Activated CD4-positive, alpha-beta memory T cell treated with anti-CD3 and anti-CD28 coated beads, Interleukin-2, amount 10 ng/mL, durations not matched to agents 7 days and 5 days (primary cell): ENCODE results near the gene CBR3. TPM values are rescaled to one million over a fixed set of nuclear protein-coding genes. Genes with fewer than 3 reads are reported as not detected.

ENCODE experiments used
- CTCF ChIA-PET: fragments of 350-600 bp; sonication (Branson Sonifier 250); formaldehyde crosslinking; loops from one replicate; lab custom pipeline; 2021; ENCODE audit warnings: antibody characterized with exemption, inconsistent platforms; lab: Charles Lee
- POLR2A ChIA-PET: fragments of 350-600 bp; sonication (Branson Sonifier 250); formaldehyde crosslinking; loops from one replicate; lab custom pipeline; 2021; ENCODE audit warnings: antibody characterized with exemption; lab: Charles Lee
- DNase-seq: peaks from one replicate; pipeline ENCODE4 v3.0.0-alpha.2; 2020
- H3K27ac Mint-ChIP-seq: one replicate; pipeline ENCODE4 v1.8.0; 2021; ENCODE audit warnings: mild to moderate bottlenecking, mixed read lengths
- H3K27me3 Mint-ChIP-seq: one replicate; pipeline ENCODE4 v1.8.0; 2021; ENCODE audit warnings: mixed read lengths
- H3K36me3 Mint-ChIP-seq: one replicate; pipeline ENCODE4 v1.8.0; 2021; ENCODE audit warnings: low read depth, mixed read lengths
- H3K4me1 Mint-ChIP-seq: one replicate; pipeline ENCODE4 v1.8.0; 2021; ENCODE audit warnings: mixed read lengths
- H3K4me3 Mint-ChIP-seq: one replicate; pipeline ENCODE4 v1.8.0; 2021; ENCODE audit warnings: mild to moderate bottlenecking, mixed read lengths
- H3K9me3 Mint-ChIP-seq: one replicate; pipeline ENCODE4 v1.8.0; 2021; ENCODE audit warnings: mixed read lengths
- total RNA-seq, 2 experiments: library from RNA; stranded (reverse); gene quantifications; one replicate each; pipeline ENCODE4 v1.2.3, GENCODE V29; 2021

CBR3 gene
- total RNA-seq, 2 experiments from 2014 or later = 27.3 to 29.0 TPM

DNA sequence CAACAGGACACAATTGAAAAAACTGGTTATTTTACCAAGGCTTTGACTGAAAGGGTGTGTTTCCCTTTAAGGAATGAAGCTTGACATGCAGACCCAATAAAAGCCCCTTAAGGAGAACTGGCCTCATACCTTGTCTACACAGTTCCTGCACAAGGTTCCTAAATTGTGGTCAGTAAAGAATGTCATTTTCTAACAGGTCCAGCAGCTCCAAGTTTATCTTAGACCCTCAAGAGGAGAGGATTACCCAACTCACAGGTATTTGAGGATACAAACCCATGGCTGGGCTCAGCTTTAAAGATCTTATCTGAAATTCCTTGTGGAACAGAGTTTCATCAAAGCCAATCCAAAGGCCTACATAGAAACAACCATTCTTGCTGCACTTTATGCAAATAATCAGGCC is 31.4 kb upstream of the CBR3 start:
- H3K4me3 Mint-ChIP-seq = no peak overlapping the region
- H3K9me3 Mint-ChIP-seq = peaks cover 3% of the 10 kb centered on the region
- H3K27me3 Mint-ChIP-seq = peaks cover 54% of the 10 kb centered on the region
- no peak overlapping the region for H3K27ac Mint-ChIP-seq
- peaks cover 6% of the 10 kb centered on the region for H3K4me1 Mint-ChIP-seq
- no peak for DNase-seq
- ChIA-PET CTCF (interaction anchor here (0.6 to 1.2 kb wide), 3 partner anchors 9 to 104 kb away, joined by 3 to 12 read pairs (median 3); no protein-coding TSS in a partner anchor), POLR2A (no interaction called here)
- H3K36me3 Mint-ChIP-seq = no peaks in the 10 kb centered on the region

DNA sequence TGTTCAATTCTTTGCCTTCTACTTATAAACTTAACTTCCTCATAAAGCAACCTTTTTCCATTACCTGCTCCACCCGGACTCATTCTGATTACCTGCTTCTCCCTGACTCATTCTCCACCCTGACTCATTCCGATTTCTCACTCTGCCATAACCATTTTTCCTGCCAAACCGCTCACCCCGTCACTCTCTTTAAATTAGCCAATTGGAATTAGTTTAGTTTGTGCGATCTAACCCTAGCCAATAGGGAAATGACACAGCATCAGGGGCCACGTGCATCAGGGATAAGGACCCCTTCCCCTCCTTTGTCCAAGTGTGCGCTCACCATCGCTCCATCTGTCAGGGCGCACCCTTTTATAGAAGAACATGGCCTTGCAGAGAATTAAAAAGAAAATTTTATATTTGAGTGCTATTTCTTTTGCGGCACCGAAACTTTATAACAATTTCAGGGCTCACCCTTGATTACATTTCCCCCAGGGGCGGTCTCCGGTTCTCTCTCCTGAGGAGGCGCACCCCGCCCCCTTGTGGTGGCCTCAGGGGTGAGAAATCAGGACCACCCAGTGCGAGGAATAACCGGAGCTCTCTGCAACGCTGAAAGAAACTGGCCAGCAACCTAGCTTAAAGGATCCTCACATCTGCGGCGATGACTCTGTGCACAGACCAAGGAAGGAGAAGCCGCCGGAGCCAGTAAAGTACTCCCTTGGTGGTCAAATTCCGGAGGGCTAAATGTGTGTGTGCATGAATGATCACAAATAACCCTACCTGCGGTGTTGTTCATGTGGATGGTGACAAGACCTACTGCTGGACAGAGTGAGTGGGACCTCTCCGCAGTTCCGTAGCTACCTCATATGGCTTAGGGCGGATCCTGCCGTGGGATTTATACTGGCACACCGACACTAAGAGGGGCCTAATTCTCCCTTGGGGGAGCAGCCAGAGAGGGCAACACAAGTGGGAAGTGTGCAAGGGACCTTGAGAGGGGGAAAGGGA is 30.3 kb upstream of the CBR3 start:
- no peak overlapping the region for H3K4me3 Mint-ChIP-seq
- ChIA-PET CTCF (interaction anchor here (0.6 to 1.8 kb wide), 3 partner anchors 9 to 76 kb away, joined by 3 to 6 read pairs (median 3); no protein-coding TSS in a partner anchor), POLR2A (interaction anchor here (0.8 kb wide), 1 partner anchor 9 kb away, joined by 3 read pairs; no protein-coding TSS in a partner anchor)
- no peaks in the 10 kb centered on the region for H3K36me3 Mint-ChIP-seq
- peaks cover 62% of the 10 kb centered on the region for H3K27me3 Mint-ChIP-seq
- no peak overlapping the region for H3K27ac Mint-ChIP-seq
- peaks cover 6% of the 10 kb centered on the region for H3K4me1 Mint-ChIP-seq
- peaks cover 3% of the 10 kb centered on the region for H3K9me3 Mint-ChIP-seq
- peak; percentile 25 for DNase-seq

DNA sequence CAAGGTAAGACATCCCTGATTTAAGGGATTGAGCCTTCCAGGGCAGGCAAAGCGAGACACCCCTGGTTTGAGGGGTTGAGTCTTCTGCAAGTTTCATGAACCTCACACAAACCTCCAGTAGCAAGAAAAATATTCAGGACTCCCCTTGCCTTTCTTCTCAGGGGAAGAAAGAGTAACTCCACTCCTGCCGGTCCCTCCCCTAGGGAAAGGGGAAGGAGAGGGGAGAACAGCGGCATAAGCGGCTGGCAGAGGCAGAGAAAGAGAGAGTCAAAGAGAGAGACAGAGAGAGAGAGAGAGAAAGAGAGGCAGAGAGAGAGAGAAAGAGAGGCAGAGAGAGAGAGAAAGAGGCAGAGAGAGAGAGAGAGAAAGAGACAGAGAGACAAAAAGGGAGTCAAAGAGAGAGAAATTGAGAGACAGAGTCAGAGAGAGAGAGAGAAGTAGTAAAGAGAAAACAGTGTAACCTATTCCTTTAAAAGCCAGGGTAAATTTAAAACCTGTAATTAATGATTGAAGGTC is 29.5 kb upstream of the CBR3 start:
- Mint-ChIP-seq H3K9me3 (peaks cover 3% of the 10 kb centered on the region), H3K36me3 (no peaks in the 10 kb centered on the region), H3K4me3 (no peak overlapping the region), H3K4me1 (peaks cover 6% of the 10 kb centered on the region), H3K27me3 (peaks cover 63% of the 10 kb centered on the region), H3K27ac (no peak overlapping the region)
- no peak for DNase-seq
- ChIA-PET POLR2A (interaction anchor here (0.8 kb wide), 1 partner anchor 8 kb away, joined by 3 read pairs; no protein-coding TSS in a partner anchor), CTCF (interaction anchor here (1.1 to 1.8 kb wide), 2 partner anchors 8 to 77 kb away, joined by 3 to 6 read pairs; no protein-coding TSS in a partner anchor)

DNA sequence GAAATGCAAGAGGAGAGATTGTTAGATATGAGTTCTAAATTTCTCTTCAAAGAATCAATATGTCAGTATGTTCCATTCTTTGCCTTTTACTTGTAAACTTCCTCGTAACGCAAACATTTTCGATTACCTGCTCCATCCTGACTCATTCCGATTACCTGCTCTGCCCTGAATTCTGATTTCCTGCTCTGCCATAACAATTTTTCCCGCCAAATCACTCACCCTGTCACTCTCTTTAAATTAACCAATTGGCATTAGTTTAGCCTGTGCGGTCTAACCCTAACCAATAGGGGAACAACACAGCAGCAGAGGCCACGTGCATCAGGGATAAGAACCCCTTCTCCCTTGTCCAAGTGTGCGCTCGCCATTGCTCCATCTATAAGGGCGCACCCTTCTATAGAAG is 25.0 kb upstream of the CBR3 start:
- Mint-ChIP-seq H3K36me3 (no peaks in the 10 kb centered on the region), H3K27ac (no peak overlapping the region), H3K4me3 (no peak overlapping the region), H3K27me3 (peaks cover 50% of the 10 kb centered on the region), H3K4me1 (peaks cover 26% of the 10 kb centered on the region), H3K9me3 (no peaks in the 10 kb centered on the region)
- no peak for DNase-seq
- ChIA-PET POLR2A (no interaction called here), CTCF (no interaction called here)

DNA sequence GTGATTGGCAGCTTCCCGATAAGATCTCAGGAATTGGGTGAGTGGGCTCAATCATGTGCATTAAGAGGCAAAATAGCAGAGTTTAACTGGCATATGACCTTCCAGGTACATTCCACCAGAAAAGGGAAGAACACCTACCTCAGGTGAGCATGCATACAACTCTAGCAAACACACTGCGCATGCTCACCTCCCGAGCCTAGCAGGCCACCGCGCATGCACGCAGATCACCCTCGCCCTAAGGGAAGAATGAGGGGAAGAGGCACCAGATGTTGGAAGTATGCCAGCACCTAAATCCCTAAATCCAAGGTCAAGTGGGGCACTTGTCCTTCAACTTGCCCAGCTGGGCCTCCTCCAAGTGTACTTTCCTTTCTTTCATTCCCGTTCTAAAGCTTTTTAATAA is 23.6 kb upstream of the CBR3 start:
- Mint-ChIP-seq H3K4me1 (peaks cover 29% of the 10 kb centered on the region), H3K27ac (no peak overlapping the region), H3K36me3 (no peaks in the 10 kb centered on the region), H3K9me3 (no peaks in the 10 kb centered on the region), H3K4me3 (no peak overlapping the region), H3K27me3 (peaks cover 36% of the 10 kb centered on the region)
- ChIA-PET POLR2A (no interaction called here), CTCF (interaction anchor here (0.9 to 2.4 kb wide), 2 partner anchors 51 to 271 kb away, joined by 4 to 11 read pairs; partner anchors contain the start of gene SETD4)
- no peak for DNase-seq

DNA sequence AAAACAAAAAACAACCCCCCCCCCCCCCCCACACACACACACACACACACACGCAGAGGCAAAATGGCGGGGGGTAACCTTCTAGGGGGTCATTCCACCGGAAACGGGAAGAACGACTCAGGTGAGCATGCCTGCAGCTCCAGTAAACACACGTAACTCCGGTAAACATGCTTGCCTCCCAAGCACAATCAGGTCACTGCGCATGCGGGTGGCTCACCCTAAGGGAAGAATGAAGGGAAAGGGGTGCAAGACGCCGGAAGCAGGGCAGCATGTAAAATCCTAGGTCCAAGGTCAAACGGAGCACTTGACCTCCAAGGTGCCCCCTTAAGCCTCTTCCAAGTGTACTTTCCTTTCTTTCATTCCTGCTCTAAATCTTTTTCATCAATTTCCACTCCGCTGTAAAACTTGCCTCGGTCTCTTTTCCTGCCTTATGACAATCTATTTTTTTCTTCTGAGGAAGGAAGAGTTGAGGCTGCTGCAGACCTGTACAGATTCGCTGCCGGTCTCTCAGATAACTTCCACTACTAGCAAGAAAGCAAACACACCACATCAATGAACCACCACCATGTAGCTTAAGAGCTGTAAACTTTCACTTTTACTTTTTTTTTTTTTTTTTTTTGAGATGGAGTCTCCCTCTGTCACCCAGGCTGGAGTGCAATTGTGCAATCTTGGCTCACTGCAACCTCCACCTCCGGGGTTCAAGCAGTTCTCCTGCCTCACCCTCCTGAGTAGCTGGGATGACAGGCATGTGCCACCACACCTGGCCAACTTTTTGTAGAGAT is 21.0 kb upstream of the CBR3 start:
- Mint-ChIP-seq H3K27ac (peak overlapping the region; percentile 73), H3K27me3 (peaks cover 14% of the 10 kb centered on the region), H3K9me3 (peaks cover 2% of the 10 kb centered on the region), H3K4me3 (peak overlapping the region; percentile 57), H3K4me1 (peaks cover 29% of the 10 kb centered on the region), H3K36me3 (no peaks in the 10 kb centered on the region)
- POLR2A ChIA-PET = interaction anchor here (0.9 to 3.4 kb wide), 4 partner anchors 9 to 207 kb away, joined by 3 to 21 read pairs (median 6); partner anchors contain the start of genes MORC3 and SETD4
- DNase-seq = peak; percentile 20
- CTCF ChIA-PET = interaction anchor here (0.7 to 4.2 kb wide), 23 partner anchors 9 to 835 kb away, joined by 3 to 40 read pairs (median 4); partner anchors contain the start of genes CBR1 and SETD4

DNA sequence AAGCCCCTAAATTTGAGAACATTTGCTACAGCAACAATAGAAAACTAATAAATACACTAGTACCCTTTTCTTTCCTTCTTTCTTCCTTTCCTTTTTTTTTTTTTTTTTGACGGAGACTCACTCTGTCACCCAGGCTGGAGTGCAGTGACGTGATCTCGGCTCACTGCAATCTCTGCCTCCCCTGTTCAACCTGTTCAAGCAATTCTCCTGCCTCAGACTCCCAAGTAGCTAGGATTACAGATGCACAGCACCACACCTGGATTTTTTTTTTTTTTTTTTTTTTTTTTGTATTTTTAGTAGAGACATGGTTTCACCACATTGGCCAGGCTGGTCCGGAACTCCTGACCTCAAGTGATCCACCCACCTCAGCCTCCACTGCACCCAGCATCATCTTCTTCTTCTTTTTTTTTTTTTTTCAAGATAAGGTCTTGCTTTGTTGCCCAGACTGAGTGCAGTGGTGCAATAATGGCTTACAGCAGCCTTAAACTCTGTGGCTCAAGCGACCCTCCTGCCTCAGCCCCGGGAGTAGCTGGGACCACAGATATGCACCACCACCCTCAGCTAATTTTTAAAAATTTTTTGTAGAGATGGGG is 19.6 kb upstream of the CBR3 start:
- Mint-ChIP-seq H3K4me1 (peaks cover 29% of the 10 kb centered on the region), H3K36me3 (no peaks in the 10 kb centered on the region), H3K27ac (no peak overlapping the region), H3K9me3 (peaks cover 2% of the 10 kb centered on the region), H3K27me3 (peaks cover 6% of the 10 kb centered on the region), H3K4me3 (no peak overlapping the region)
- no peak for DNase-seq
- POLR2A ChIA-PET = interaction anchor here (0.8 to 3.4 kb wide), 3 partner anchors 10 to 55 kb away, joined by 3 to 21 read pairs (median 7); partner anchors contain the start of gene SETD4
- CTCF ChIA-PET = interaction anchor here (0.7 to 4.2 kb wide), 6 partner anchors 10 to 105 kb away, joined by 3 to 40 read pairs (median 4); partner anchors contain the start of genes CBR1 and CBR3

DNA sequence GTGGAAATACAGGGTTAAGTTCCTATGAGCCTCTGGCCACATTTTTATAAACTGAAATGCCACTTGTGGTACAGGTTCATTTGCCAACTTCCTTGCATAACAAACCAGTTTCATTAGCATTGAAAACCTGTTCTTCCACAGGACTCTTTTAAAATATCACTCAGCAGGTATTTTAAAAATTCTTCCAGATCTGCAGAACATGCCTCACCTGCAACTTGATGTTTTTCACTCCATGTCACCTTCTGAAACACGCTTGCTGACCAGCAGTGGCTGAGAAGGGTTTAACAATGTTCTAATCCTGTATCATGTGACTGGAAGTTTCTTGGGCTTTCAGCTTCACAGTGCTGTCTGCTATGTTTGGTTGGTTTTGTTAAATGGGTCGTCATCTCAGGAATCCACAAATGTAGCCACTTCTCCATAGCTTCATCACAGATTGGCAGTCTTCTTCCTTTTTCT is 17.6 kb upstream of the CBR3 start:
- peaks cover 2% of the 10 kb centered on the region for H3K9me3 Mint-ChIP-seq
- peaks cover 27% of the 10 kb centered on the region for H3K4me1 Mint-ChIP-seq
- no peak for DNase-seq
- H3K27ac Mint-ChIP-seq = no peak overlapping the region
- ChIA-PET CTCF (no interaction called here), POLR2A (no interaction called here)
- no peaks in the 10 kb centered on the region for H3K36me3 Mint-ChIP-seq
- peaks cover 3% of the 10 kb centered on the region for H3K27me3 Mint-ChIP-seq
- no peak overlapping the region for H3K4me3 Mint-ChIP-seq

DNA sequence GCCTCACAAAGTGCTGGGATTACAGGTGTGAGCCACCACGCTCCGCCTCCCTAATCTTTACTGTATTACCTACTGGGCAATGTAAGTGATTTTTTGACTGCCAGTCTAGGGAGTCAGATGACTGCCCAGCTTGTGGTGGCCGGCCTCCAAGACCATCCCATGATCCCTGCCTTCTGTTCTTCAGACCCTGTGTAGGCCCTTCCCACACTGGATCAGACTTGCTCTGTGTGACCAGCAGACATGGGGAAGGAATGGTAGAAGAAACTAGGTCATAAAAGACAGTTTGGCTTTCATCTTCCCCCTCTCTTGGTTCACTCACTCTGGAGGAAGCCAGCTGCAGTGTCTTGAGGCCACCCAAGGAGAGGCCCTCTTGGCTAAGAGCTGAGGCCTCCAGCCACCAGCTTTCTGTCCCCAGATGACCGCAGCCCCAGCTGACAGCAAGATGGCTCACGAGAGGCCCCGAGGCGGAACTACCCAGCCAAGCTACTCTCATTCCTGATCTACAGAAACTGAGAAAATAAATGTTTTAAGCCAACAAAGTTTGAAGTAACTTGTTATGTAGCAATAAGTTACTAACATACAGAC is 14.5 kb upstream of the CBR3 start:
- ChIA-PET POLR2A (no interaction called here), CTCF (interaction anchor here (0.5 kb wide), 1 partner anchor 66 kb away, joined by 4 read pairs; no protein-coding TSS in a partner anchor)
- H3K4me3 Mint-ChIP-seq = no peak overlapping the region
- peaks cover 5% of the 10 kb centered on the region for H3K4me1 Mint-ChIP-seq
- H3K27me3 Mint-ChIP-seq = peaks cover 1% of the 10 kb centered on the region
- peaks cover 2% of the 10 kb centered on the region for H3K9me3 Mint-ChIP-seq
- H3K27ac Mint-ChIP-seq = no peak overlapping the region
- DNase-seq = no peak
- no peaks in the 10 kb centered on the region for H3K36me3 Mint-ChIP-seq

DNA sequence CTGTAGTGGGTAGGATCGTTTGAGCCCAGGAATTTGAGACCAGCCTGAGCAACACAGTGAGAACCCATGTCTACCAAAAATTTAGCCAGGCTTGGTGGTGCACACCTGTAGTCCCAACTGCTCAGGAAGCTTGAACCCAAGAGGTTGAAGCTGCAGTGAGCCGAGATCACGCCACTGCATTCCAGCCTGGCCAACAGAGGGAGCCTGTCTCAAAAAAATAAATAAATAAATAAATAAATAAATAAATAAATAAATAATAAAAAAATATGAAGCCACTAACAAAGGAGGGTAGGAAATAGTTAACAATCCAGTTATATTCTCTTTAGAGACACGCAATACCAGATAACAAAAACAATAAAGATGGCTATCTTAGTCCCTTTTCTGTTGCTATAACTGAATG is 11.9 kb upstream of the CBR3 start:
- Mint-ChIP-seq H3K27me3 (no peaks in the 10 kb centered on the region), H3K36me3 (no peaks in the 10 kb centered on the region), H3K4me3 (no peak overlapping the region), H3K27ac (no peak overlapping the region), H3K9me3 (no peaks in the 10 kb centered on the region), H3K4me1 (peaks cover 7% of the 10 kb centered on the region)
- CTCF ChIA-PET = interaction anchor here (5.9 kb wide), 1 partner anchor 9 kb away, joined by 40 read pairs; no protein-coding TSS in a partner anchor
- POLR2A ChIA-PET = no interaction called here
- DNase-seq = no peak

DNA sequence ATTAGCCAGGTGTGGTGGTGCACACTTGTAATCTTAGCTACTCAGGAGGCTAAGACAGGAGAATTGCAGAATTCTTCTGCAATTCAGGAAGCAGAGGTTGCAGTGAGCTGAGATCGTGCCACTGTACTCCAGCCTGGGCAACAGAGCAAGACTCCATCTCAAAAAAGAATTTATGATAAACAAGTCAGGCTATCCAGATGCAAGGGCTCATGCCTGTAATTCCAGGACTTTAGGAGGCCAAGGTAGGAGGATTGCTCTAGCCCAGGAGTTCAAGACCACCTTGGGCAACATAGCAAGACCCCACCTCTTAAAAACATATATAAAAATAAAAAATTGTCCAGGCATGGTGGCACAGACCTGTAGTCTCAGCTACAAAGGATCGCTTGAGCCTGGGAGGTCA is 10.5 kb upstream of the CBR3 start:
- H3K9me3 Mint-ChIP-seq = no peaks in the 10 kb centered on the region
- ChIA-PET POLR2A (interaction anchor here (2.0 kb wide), 1 partner anchor 10 kb away, joined by 7 read pairs; no protein-coding TSS in a partner anchor), CTCF (interaction anchor here (1.0 to 5.9 kb wide), 4 partner anchors 9 to 64 kb away, joined by 3 to 40 read pairs (median 4); no protein-coding TSS in a partner anchor)
- H3K36me3 Mint-ChIP-seq = no peaks in the 10 kb centered on the region
- peaks cover 3% of the 10 kb centered on the region for H3K27me3 Mint-ChIP-seq
- no peak for DNase-seq
- peaks cover 11% of the 10 kb centered on the region for H3K4me1 Mint-ChIP-seq
- no peak overlapping the region for H3K4me3 Mint-ChIP-seq
- H3K27ac Mint-ChIP-seq = no peak overlapping the region
